OCI-LY1 (cell line): ENCODE data around the gene CNPY4.
"Not testable (repeated sequence)": the region's sequence is repeated elsewhere in the genome, so short reads cannot be mapped to it uniquely, and the experiment has no call there.

Experiments
- H2AFZ ChIP-seq: fragments of 200-600 bp; sonication (generic), shearing (Covaris generic); 2 replicates; pipeline ENCODE4 v1.6.0; 2014; ENCODE audit warnings: antibody characterized with exemption, mild to moderate bottlenecking, low read length
- H3F3A ChIP-seq: fragments of 200-600 bp; sonication (generic), shearing (Covaris generic); 2 replicates; pipeline ENCODE4 v1.6.0; 2014; ENCODE audit warnings: mild to moderate bottlenecking, antibody characterized with exemption, low read length, moderate library complexity; ENCODE audit not compliant: insufficient read depth
- H3K27ac ChIP-seq: fragments of 200-600 bp; sonication (generic); 2 replicates; pipeline ENCODE4 v1.5.1; 2014; ENCODE audit warnings: low read length, mixed run types, mild to moderate bottlenecking, low read depth; ENCODE audit not compliant: poor library complexity, severe bottlenecking
- H3K27me3 ChIP-seq: fragments of 200-600 bp; sonication (generic); 2 replicates; pipeline ENCODE4 v1.6.0; 2014; ENCODE audit warnings: antibody characterized with exemption, mild to moderate bottlenecking, low read length, moderate library complexity; ENCODE audit not compliant: insufficient read depth
- H3K36me3 ChIP-seq: fragments of 200-600 bp; sonication (generic); 2 replicates; pipeline ENCODE4 v1.6.1; 2014; ENCODE audit warnings: mild to moderate bottlenecking, antibody characterized with exemption, low read length, moderate library complexity, mixed read lengths; ENCODE audit not compliant: insufficient read depth
- H3K4me1 ChIP-seq: fragments of 200-600 bp; sonication (generic); 2 replicates; pipeline ENCODE4 v1.5.1; 2014; ENCODE audit warnings: mild to moderate bottlenecking, low read length, moderate library complexity; ENCODE audit not compliant: insufficient read depth, severe bottlenecking
- H3K4me2 ChIP-seq: fragments of 200-600 bp; sonication (generic), shearing (Covaris generic); 2 replicates; pipeline ENCODE4 v1.6.1; 2014; ENCODE audit warnings: low read length
- H3K4me3 ChIP-seq: fragments of 200-600 bp; sonication (generic); 2 replicates; pipeline ENCODE4 v1.5.1; 2014; ENCODE audit warnings: low read length, low read depth, mild to moderate bottlenecking, mixed read lengths; ENCODE audit not compliant: poor library complexity, severe bottlenecking
- H3K79me2 ChIP-seq: fragments of 200-600 bp; shearing (Covaris generic); 2 replicates; pipeline ENCODE4 v1.6.1; 2016; ENCODE audit warnings: mixed run types, low read length, mixed read lengths; ENCODE audit not compliant: insufficient read depth
- H3K9ac ChIP-seq: fragments of 200-600 bp; sonication (generic), shearing (Covaris generic); 2 replicates; pipeline ENCODE4 v1.6.1; 2014; ENCODE audit warnings: mild to moderate bottlenecking, low read length, mixed read lengths
- H3K9me2 ChIP-seq: fragments of 200-600 bp; sonication (generic), shearing (Covaris generic); 2 replicates; pipeline ENCODE4 v1.6.1; 2014; ENCODE audit warnings: low read depth, mild to moderate bottlenecking, low read length, mixed read lengths
- H3K9me3 ChIP-seq: fragments of 200-600 bp; shearing (Covaris generic); 2 replicates; pipeline ENCODE4 v1.6.1; 2014; ENCODE audit warnings: low read length, mixed read lengths
- H4K20me1 ChIP-seq: fragments of 200-600 bp; sonication (generic), shearing (Covaris generic); 2 replicates; pipeline ENCODE4 v1.6.0; 2016; ENCODE audit warnings: mild to moderate bottlenecking, low read length; ENCODE audit not compliant: insufficient read depth
- EZH2 ChIP-seq: fragments of 200-600 bp; sonication (generic), shearing (Covaris generic); IDR thresholded peaks from 2 replicates; pipeline ENCODE4 v1.8.0; 2017; ENCODE audit warnings: borderline replicate concordance, mixed run types, mild to moderate bottlenecking, antibody characterized with exemption, low read length, moderate library complexity, mixed read lengths
- TF ChIP-seq, protein P1 (sequence below): fragments of 200-600 bp; sonication (generic), shearing (Covaris generic); IDR thresholded peaks from 2 replicates; pipeline ENCODE4 v1.5.1; 2017; ENCODE audit warnings: mild to moderate bottlenecking, antibody characterized with exemption, low read length, moderate library complexity, mixed read lengths

CNPY4 gene

DNA sequence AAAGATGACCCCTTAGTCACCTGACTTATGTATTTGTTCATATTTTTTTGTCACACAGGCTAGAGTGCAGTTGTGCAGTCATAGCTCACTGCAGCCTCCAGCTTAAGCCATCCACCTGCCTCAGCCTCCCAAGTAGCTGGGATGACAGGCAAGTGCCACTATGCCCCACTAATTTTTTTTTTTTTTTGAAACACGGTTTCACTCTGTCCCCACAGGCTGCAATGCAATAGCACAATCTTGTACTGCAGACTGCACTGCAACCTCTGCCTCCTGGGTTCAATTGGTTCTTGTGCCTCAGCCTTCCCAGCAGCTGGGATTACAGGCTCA, 9.2 kb downstream of the CNPY4 start:
- TF ChIP-seq EZH2, result no peak
- TF ChIP-seq, protein P1, sequence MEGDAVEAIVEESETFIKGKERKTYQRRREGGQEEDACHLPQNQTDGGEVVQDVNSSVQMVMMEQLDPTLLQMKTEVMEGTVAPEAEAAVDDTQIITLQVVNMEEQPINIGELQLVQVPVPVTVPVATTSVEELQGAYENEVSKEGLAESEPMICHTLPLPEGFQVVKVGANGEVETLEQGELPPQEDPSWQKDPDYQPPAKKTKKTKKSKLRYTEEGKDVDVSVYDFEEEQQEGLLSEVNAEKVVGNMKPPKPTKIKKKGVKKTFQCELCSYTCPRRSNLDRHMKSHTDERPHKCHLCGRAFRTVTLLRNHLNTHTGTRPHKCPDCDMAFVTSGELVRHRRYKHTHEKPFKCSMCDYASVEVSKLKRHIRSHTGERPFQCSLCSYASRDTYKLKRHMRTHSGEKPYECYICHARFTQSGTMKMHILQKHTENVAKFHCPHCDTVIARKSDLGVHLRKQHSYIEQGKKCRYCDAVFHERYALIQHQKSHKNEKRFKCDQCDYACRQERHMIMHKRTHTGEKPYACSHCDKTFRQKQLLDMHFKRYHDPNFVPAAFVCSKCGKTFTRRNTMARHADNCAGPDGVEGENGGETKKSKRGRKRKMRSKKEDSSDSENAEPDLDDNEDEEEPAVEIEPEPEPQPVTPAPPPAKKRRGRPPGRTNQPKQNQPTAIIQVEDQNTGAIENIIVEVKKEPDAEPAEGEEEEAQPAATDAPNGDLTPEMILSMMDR, result no peak
- no peaks in the 10 kb centered on the region for H3K9me2 ChIP-seq
- H3K4me1 ChIP-seq, result peaks cover 32% of the 10 kb centered on the region
- no peak overlapping the region for H2AFZ ChIP-seq
- no peak overlapping the region for H3K27ac ChIP-seq
- no peak overlapping the region; the same call in 1 of the 2 replicates for H3K9ac ChIP-seq
- H3F3A ChIP-seq, result no peaks in the 10 kb centered on the region
- H3K9me3 ChIP-seq, result no peaks in the 10 kb centered on the region
- no peak overlapping the region for H3K4me2 ChIP-seq
- H4K20me1 ChIP-seq, result no peaks in the 10 kb centered on the region
- H3K36me3 ChIP-seq, result peaks cover 18% of the 10 kb centered on the region; the same call in 1 of the 2 replicates
- no peaks in the 10 kb centered on the region for H3K27me3 ChIP-seq
- H3K79me2 ChIP-seq, result no peaks in the 10 kb centered on the region
- no peak overlapping the region for H3K4me3 ChIP-seq

DNA sequence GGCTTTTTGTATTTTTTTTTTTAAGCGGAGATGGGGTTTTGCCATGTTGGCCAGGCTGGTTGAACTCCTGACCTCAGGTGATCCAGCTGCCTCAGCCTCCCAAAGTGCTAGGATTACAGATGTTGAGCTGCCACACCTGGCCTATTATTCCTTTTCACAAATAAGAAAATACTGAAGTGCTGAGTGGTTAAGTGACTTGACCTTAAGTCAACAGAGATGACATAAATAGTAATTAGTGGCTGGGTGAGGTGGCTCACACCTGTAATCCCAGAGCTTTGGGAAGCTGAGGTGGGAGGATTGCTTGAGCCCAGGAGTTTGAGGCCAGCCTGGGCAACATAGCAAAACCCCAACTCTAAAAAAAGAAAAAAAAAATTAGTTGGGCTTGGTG, 10.8 kb downstream of the CNPY4 start:
- H3K27ac ChIP-seq, H3K36me3 ChIP-seq, H3K27me3 ChIP-seq, H3K9me2 ChIP-seq, H2AFZ ChIP-seq, H3F3A ChIP-seq, H3K9me3 ChIP-seq, H3K9ac ChIP-seq, H3K79me2 ChIP-seq, H3K4me2 ChIP-seq, H4K20me1 ChIP-seq, H3K4me3 ChIP-seq: not testable (repeated sequence)
- H3K4me1 ChIP-seq, result peaks cover 24% of the 10 kb centered on the region

DNA sequence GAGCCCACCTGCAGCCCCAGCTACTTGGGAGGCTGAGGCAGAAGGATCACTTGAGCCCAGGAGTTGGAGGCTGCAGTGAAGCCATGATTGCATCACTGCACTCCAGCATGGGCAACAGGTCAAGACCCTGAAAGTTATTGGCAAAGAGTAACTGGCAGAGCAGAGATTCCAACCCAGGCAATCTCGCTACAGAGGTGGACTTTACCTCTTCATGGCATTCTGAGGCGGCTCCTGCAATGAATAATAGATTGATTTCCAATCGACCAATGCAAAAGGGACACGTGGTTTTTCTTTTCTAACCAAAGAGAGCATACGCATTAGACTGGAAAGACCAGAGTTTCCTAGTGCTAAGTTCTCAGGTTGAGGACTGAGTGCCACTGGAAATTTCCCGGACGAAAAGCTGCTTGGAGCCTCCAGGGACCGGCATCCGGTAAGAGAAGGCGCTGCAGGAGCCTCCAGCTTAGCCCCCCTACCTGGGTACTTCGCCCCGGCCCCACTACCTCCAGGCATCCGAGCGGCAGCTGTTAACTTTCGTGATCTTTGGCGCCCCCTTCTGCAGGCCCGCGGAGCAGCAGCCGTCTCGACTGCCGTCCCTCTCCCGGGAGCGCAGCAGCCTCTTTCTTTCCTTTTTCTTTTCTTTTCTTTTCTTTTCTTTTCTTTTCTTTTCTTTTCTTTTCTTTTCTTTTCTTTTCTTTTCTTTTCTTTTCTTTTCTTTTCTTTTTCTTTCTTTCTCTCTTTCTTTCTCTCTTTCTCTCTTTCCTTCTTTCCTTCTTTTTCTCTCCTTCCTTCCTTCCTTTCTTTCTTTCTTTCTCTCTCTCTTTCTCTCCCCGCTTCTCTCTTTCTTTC, 11.4 kb downstream of the CNPY4 start:
- Histone ChIP-seq H3K4me2 (peak overlapping the region; percentile 26; the same call in 1 of the 2 replicates), H3K79me2 (no peaks in the 10 kb centered on the region), H3K27me3 (no peaks in the 10 kb centered on the region), H3K4me1 (peaks cover 18% of the 10 kb centered on the region), H4K20me1 (no peaks in the 10 kb centered on the region), H3K9me3 (no peaks in the 10 kb centered on the region), H3K9me2 (no peaks in the 10 kb centered on the region), H3K9ac (no peak overlapping the region), H3K36me3 (no peaks in the 10 kb centered on the region), H2AFZ (no peak overlapping the region), H3F3A (no peaks in the 10 kb centered on the region), H3K4me3 (no peak overlapping the region), H3K27ac (no peak overlapping the region)
- TF ChIP-seq, protein P1, result peak; percentile 85
- TF ChIP-seq EZH2, result no peak

DNA sequence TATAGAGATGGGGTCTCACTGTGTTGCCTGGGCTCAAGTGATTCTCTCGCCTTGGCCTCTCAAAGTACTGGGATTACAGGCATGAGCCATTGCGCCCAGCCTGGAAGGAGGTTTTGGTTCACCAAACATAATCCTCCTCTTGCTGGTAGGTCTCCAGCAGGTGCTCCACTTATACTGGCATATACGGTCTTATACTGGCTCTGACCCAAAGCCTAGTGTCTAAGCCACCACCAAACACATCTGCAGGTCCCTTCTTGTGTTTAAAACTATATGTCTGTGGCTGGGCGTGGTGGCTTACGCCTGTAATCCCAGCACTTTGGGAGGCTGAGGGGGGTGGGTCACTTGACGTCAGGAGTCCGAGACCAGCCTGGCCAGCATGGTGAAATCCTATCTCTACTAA, 12.7 kb downstream of the CNPY4 start:
- Histone ChIP-seq H3K9me3 (no peaks in the 10 kb centered on the region), H3K4me2 (no peak overlapping the region), H3K27me3 (no peaks in the 10 kb centered on the region), H3K9me2 (no peaks in the 10 kb centered on the region), H3K4me1 (peaks cover 16% of the 10 kb centered on the region), H3K36me3 (no peaks in the 10 kb centered on the region), H4K20me1 (no peaks in the 10 kb centered on the region), H3K9ac (no peak overlapping the region), H2AFZ (no peak overlapping the region), H3K79me2 (no peaks in the 10 kb centered on the region), H3K27ac (no peak overlapping the region), H3F3A (no peaks in the 10 kb centered on the region), H3K4me3 (no peak overlapping the region)
- TF ChIP-seq, protein P1, result no peak
- TF ChIP-seq EZH2, result no peak
